Dermis lymphatic vessel endothelial cell (primary cell): Measurements from ENCODE around the gene CRTAP. TPM values are rescaled to one million over a fixed set of nuclear protein-coding genes. Genes with fewer than 3 reads are reported as not detected.

Experiments used
- total RNA-seq: library from RNA; depleted of rRNA; stranded (reverse); fragments of >200 nt; gene quantifications from 2 replicates; pipeline ENCODE4 v1.2.1, GENCODE V29; 2014

The CRTAP gene
- 163 and 197 TPM in 2 replicates for total RNA-seq

GRCh38 chr3:33113772-33114621 is at the start of gene CRTAP:
TSS of gene CRTAP (plus strand) at chr3:33114014. CDS start at chr3:33114078, 64 bp downstream.

Other genes starting within 250 kb of the CRTAP start
- gene CCR4, start 162.4 kb upstream of the CRTAP start, total RNA-seq: not detected in 2 replicates
- 41.9 and 53.6 TPM in 2 replicates for gene GLB1, start 16.9 kb upstream of the CRTAP start, total RNA-seq
- 6.0 and 6.2 TPM in 2 replicates for gene TMPPE, start 16.9 kb upstream of the CRTAP start, total RNA-seq
- 0.17 and 0.33 TPM in 2 replicates for gene SUSD5, start 104.8 kb downstream of the CRTAP start, total RNA-seq
- gene FBXL2, start 163.4 kb downstream of the CRTAP start, total RNA-seq: 10.7 TPM in 2 replicates